HCT116 (cell line): ENCODE results near the gene CDH13.

Experiments
- EZH2 ChIP-seq: fragments of 200-600 bp; sonication (generic); IDR thresholded peaks from 2 replicates; pipeline ENCODE4 v1.6.1; 2017; ENCODE audit warnings: antibody characterized with exemption, mixed run types
- EZH2phosphoT487 ChIP-seq: fragments of 200-600 bp; IDR thresholded peaks from 2 replicates; pipeline ENCODE4 v1.6.1; 2018; ENCODE audit warnings: antibody characterized with exemption, borderline replicate concordance
- POLR2A ChIP-seq: IDR thresholded peaks from 2 replicates; pipeline ENCODE4 v1.7.0; 2011; ENCODE audit warnings: borderline replicate concordance; ENCODE audit not compliant: insufficient read depth, insufficient read length; ENCODE audit errors: extremely low read depth
- YY1 ChIP-seq: IDR thresholded peaks from 2 replicates; pipeline ENCODE4 v1.6.1; 2011; ENCODE audit warnings: low read length, low read depth, moderate library complexity, mild to moderate bottlenecking; ENCODE audit not compliant: insufficient replicate concordance; ENCODE audit errors: extremely low read depth
- ZFX ChIP-seq: fragments of 450-650 bp; IDR thresholded peaks from 2 replicates; pipeline ENCODE4 v1.6.1; 2017
- TF ChIP-seq, protein P1 (sequence below): IDR thresholded peaks from 2 replicates; pipeline ENCODE4 v1.6.1; 2012
- TF ChIP-seq, protein P2 (sequence below): IDR thresholded peaks from 2 replicates; pipeline ENCODE4 v1.6.1; 2012
- TF ChIP-seq, protein P3 (sequence below), 3 experiments: fragments of 200-600 bp in 1 of 3; sonication (generic) in 1 of 3; IDR thresholded peaks in 2 of 3; conservative IDR thresholded peaks in 1 of 3; 2 replicates each; pipeline ENCODE4 v1.5.1; 2012 to 2017; ENCODE audit warnings: low read depth in 2 of 3, low read length in 2 of 3, antibody characterized with exemption in 1 of 3, borderline replicate concordance in 1 of 3, control low read depth in 1 of 3, mild to moderate bottlenecking in 1 of 3, mixed read lengths in 1 of 3, mixed run types in 1 of 3, moderate library complexity in 1 of 3; ENCODE audit not compliant: insufficient read depth in 1 of 3
- TF ChIP-seq, protein P4 (sequence below): IDR thresholded peaks from 2 replicates; pipeline ENCODE4 v1.6.1; 2012; ENCODE audit warnings: low read depth

DNA sequence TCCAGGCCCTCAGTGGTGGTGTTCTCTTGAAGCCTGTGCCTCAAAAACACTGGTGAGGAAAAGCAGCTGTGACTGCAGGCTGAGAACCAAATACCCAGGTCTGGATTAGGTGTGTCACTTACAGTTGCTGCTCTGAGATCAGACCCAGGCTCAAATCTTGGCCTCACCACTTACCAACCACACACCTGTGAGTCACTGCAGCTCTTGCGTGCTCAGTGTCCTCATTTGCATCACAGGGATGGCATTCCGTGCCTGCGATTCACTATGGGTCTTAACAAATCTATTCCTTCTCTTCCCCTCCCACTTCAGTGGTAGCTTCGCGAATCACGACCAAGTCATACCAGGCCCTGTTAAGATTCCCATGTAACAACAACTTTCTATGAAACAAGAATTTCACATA is 947.6 kb downstream of the CDH13 start:
- TF ChIP-seq, protein P1, sequence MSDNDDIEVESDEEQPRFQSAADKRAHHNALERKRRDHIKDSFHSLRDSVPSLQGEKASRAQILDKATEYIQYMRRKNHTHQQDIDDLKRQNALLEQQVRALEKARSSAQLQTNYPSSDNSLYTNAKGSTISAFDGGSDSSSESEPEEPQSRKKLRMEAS: no peak
- TF ChIP-seq YY1: no peak
- TF ChIP-seq, protein P2, sequence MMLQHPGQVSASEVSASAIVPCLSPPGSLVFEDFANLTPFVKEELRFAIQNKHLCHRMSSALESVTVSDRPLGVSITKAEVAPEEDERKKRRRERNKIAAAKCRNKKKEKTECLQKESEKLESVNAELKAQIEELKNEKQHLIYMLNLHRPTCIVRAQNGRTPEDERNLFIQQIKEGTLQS: no peak
- TF ChIP-seq, protein P3, sequence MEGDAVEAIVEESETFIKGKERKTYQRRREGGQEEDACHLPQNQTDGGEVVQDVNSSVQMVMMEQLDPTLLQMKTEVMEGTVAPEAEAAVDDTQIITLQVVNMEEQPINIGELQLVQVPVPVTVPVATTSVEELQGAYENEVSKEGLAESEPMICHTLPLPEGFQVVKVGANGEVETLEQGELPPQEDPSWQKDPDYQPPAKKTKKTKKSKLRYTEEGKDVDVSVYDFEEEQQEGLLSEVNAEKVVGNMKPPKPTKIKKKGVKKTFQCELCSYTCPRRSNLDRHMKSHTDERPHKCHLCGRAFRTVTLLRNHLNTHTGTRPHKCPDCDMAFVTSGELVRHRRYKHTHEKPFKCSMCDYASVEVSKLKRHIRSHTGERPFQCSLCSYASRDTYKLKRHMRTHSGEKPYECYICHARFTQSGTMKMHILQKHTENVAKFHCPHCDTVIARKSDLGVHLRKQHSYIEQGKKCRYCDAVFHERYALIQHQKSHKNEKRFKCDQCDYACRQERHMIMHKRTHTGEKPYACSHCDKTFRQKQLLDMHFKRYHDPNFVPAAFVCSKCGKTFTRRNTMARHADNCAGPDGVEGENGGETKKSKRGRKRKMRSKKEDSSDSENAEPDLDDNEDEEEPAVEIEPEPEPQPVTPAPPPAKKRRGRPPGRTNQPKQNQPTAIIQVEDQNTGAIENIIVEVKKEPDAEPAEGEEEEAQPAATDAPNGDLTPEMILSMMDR (IDR thresholded peaks at IDR 0.05 in 2 of 3, conservative IDR thresholded peaks at IDR 0.05 in 1 of 3; ENCODE audit: borderline replicate concordance in 1 of 3, insufficient read depth in 1 of 3, low read depth in 2 of 3, low read length in 2 of 3): no peak
- TF ChIP-seq POLR2A: no peak
- TF ChIP-seq, protein P4, sequence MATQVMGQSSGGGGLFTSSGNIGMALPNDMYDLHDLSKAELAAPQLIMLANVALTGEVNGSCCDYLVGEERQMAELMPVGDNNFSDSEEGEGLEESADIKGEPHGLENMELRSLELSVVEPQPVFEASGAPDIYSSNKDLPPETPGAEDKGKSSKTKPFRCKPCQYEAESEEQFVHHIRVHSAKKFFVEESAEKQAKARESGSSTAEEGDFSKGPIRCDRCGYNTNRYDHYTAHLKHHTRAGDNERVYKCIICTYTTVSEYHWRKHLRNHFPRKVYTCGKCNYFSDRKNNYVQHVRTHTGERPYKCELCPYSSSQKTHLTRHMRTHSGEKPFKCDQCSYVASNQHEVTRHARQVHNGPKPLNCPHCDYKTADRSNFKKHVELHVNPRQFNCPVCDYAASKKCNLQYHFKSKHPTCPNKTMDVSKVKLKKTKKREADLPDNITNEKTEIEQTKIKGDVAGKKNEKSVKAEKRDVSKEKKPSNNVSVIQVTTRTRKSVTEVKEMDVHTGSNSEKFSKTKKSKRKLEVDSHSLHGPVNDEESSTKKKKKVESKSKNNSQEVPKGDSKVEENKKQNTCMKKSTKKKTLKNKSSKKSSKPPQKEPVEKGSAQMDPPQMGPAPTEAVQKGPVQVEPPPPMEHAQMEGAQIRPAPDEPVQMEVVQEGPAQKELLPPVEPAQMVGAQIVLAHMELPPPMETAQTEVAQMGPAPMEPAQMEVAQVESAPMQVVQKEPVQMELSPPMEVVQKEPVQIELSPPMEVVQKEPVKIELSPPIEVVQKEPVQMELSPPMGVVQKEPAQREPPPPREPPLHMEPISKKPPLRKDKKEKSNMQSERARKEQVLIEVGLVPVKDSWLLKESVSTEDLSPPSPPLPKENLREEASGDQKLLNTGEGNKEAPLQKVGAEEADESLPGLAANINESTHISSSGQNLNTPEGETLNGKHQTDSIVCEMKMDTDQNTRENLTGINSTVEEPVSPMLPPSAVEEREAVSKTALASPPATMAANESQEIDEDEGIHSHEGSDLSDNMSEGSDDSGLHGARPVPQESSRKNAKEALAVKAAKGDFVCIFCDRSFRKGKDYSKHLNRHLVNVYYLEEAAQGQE: no peak
- TF ChIP-seq EZH2: no peak
- TF ChIP-seq ZFX: no peak
- no peak for TF ChIP-seq EZH2phosphoT487
